HG03025 (cell line): ENCODE measurements around the gene GPN2.
"Not testable (repeated sequence)": the region's sequence is repeated elsewhere in the genome, so short reads cannot be mapped to it uniquely, and the experiment has no call there.

ENCODE experiments used
- ATAC-seq: cut with Tn5 transposase; IDR thresholded peaks from one replicate; pipeline ENCODE4 v1.9.1; 2021; ENCODE audit warnings: mild to moderate bottlenecking, moderate library complexity; ENCODE audit not compliant: unreplicated experiment, low FRiP score

GPN2 gene

DNA sequence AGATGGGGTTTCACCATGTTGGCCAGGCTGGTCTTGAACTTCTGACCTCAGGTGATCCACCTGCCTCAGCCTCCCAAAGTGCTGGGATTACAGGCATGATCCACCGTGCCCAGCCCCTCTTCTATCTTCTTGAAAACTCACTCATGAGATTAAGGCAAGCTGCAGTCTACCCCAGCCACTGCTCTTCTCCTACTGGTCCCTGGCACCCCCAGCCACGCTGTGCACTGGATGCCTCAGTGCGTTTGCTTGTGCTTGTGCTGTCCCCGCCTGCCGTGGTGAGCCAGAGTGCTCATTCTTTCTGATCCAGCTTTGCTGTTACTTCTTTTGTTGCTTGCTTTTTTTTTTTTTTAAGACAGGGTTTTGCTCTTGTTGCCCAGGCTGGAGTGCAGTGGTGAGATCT is 52.4 kb downstream of the GPN2 start:
- not testable (repeated sequence) for ATAC-seq

DNA sequence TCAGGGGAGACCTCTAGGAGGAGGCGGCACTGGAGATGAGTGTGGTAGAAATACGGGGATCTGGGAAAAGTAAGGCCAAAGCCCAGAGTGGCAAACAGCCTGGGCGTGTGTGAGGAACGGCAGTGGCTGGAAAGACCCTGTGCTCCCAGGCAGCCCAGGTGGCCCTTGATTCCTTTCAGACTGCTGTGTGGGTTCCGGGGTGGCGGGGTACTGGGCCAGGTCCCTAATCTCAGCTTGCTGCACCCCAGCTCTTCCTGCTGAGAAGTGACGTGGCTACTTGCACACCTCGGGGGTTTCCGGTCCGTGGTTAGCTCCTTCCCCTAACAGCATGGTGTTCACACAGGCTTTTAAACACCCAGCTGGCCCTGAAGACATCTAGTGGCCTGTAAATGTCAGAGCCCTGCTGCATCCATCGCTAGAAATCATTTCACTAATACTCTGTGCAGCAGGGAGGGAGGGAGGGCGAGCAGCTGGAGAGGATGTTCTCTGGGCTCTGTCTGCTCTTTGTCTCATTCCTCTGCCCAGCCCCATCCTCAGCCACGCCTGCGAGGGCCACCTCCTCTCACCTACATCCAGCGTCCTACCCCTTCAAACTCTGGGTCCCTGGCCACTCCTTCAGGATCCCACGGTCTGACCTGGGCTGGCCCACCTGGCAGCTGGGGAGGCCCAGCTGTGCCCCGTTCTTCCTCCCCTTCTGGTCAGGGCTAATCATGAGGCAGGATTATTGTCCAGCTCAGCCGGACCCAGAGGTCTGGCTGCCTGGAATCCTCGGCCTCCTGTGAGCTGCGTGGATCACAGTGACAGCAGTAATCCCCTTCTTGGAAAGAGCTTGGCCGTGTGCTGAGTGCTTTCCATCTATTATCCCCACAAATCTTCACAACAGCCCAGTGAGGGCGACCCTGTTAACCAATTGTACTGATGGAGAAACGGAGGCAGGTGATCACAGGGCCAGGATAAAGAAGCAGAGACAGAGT is 56.4 kb downstream of the GPN2 start:
- peak; percentile 54 for ATAC-seq

DNA sequence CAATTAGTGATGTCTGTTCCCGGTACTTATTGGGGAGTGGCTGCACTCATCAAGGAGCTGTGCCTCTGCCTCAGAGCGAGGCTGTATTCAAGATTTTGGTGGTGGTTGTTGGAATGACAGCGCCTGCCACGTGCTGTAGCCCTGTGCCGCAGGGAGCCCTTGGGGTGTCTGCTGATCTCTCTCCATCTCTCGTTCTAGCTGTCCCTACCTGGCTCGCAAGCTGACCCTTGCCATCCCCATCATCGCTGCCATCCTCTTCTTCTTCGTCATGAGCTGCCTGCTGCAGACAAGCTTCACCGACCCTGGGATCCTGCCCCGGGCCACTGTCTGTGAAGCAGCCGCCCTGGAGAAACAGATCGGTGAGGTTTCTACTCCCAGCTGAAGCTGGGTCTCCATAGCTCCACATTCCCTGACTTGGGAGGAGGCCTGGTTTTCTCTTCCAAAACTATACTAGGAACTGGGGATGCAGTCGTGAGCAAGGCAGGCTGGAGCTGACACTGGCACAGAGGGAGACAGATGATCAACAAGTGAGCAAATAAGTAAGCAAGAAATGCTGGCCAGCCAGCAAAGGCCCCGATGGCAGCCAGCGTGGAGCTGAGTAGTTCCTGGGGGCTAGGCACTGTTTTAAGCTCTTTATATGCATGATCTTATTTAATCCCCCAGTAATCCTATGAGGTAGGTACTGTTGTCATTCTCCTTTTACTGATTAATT is 57.7 kb downstream of the GPN2 start:
- ATAC-seq: no peak

DNA sequence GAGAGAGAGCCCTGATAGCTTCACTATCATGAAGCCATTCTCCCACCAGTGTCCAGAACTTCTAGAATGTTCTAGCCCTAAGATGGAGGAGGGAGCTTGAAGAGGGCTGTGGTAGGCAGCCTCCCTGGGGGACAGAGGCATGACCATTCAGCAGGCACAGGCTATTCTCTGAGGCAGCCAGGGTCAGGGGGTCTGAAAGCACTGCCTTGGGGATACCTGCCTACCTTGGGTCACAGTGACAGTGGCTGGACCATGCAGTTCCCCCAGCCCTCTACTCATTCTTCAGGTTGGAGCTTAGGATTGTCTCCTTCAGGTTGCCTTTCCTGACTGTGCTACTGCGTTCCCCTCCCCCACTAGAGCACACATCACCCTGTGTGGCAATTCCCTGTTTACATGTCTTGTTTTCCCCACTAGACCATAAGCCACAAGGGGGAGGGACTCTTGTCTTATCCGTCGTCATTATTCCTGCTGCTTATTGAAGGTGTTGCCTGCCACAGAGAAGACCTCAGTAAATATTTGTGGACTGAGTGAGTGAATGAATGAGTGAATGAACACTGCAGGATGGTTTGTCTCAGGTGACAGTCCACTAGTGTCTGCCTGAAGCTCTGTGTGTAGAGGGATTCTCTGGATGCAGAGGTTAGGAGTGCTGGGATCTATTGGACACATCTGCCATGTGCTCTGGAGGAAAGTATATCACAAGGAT is 58.4 kb downstream of the GPN2 start:
- no peak for ATAC-seq

DNA sequence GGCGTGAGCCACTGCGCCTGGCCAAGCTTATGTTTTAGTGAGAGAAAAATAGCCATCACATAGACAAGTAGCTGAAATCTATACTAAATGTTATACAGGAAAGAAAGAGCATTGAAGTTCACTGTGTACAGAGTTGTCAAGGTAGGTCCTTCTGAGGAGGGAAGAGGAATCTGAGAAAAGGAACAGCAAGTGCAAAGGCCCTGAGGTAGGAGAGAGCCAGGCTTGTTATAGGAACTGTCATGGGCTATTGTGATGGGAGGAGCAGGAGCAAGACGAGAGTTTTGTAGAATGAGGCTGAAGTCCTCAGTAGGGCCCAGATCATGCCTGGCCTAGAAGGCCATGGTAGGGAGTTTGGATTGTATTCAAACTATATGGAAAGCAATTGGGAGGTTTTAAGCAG is 59.0 kb downstream of the GPN2 start:
- no peak for ATAC-seq

DNA sequence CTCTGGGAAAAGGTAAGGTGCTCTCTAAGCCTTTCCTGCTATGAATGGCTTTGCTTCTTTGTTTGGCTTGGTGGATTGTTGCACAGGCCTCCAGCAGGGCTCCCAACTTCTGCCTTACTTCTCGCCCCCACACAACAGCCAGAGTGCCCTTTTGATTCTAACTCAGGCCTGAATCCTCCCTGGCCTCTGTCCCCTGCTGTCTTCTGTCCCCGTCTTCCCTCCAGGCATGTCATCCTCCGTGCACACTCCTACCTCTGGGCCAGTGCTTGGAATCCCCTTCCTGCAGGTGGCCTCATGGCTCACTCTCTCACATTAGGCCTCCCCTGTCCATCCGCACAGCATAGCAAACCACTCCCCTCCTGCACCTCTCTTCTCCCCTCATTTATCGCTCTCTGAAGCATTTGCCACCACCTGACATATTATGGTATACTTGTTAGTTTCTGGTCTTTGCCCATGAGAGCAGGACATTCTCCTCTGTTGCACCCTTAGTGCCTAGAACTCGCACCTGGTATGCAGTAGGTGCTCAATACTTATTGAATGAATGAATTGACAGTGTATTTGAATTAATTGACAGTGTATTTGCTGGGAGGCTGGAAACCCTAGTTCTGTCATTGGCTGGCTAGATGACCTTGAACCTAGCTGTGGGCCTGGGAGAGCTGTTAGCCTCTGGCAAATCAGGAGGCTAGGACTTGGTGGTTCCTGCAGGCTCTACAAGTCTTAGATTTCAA is 60.7 kb downstream of the GPN2 start:
- no peak for ATAC-seq

DNA sequence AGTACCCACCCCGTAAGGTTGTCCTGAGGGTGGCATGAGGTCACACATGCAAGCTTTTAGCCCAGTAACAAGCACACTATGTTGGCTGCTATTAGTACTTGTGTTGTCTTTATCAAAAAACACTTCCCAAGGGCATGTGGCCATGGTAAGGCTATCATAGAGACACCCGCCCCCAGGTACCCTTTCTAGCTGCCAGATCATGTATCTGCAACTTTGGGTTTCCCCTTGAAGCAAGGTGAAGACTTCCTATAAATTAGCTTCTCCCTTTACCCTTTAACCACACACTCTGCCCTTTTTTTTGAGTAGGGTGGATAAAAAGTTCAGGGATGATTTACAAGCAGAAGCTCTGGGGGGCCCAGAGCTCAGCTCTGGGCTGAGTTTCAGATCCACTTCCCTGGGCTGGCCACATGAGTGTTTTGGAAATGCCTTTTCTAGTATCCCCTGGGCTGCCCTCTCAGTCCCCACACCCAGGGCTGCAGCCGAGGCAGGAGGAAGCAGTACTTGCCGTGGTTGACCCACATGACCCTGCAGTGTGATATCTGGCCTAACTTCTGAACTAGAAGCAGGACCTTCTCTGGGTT is 61.6 kb downstream of the GPN2 start:
- ATAC-seq: no peak

DNA sequence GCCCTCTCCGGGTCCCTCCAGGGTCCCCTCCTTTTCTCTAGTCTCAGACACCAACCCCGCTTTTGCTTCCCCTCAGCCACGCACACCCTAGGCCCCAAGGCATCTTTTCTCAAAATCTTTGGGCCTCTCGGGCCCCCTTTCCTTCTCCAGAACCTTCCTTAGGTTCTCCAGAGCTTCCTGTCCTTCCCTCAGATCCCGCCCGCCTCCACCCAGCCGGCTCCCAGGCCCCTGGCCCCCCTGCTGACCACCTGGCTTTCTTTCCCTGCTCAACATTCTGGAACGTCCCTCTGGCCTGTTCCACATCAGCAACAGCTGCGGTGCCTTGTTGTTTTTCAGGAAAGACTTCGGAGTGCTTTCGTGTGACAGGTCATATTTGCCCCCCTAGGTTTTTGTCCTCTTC is 62.4 kb downstream of the GPN2 start:
- no peak for ATAC-seq

DNA sequence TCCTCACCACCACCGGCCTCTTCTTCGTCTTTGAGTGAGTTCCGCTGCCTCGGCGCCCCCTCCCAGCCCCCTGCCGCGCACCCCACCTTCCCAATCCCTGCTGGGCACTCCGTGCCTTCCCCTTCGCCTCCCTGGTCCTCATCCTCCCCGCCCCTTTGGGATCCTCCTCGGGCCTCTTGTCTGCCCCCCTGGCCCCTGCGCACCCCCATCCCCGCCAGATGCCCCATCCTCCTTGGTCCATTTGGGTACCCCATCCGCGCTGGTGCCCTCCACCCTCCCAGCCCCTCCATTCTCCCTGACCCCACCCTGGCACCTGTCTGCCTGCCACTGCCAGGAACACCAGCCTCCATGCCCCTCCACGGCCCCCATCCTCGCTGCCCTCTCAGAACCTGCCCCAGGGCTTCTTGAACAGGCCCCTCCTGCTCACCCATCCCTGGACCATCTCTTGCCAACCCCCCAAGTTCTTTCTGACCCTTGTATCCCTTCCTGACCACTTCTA is 62.9 kb downstream of the GPN2 start:
- no peak for ATAC-seq

DNA sequence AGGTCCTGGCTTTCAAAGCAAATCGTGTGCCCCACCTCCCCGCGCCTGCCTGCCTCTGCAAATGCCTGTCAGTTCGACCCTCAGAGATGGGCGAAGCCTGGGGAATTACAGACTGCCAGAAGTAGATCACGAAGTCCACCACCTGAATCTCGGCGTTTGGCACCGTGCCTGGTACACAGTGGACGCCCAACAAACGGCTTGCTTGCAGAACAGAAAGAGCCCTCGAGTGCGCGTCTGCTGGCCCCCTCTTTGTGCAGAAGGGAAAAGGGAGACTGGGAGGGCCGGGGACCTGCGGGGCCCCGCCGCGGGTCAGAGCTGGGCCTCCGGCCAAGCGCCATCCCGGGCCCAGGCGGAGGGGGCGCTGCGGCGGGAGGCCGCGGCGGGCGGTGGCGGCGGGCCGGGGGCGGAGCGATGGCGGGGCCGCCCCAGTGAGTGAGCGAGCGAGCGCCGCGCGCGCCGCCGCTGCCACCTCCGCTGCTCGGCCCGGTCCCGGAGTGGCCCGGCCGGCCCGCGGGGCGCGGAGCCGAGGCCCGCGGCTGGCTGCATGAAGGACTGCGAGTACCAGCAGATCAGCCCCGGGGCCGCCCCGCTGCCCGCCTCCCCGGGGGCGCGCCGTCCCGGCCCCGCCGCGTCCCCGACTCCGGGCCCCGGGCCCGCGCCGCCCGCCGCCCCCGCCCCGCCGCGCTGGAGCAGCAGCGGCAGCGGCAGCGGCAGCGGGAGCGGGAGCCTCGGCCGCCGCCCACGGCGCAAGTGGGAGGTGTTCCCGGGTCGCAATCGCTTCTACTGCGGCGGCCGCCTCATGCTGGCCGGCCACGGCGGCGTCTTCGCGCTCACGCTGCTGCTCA is 63.6 kb downstream of the GPN2 start, which contains the start of gene ZDHHC18:
Gene ZDHHC18, plus strand, starts transcription at position 428 of the 845 bp plus-strand sequence. Its CDS starts 117 bp downstream, at position 545.
- peak; percentile 61 for ATAC-seq
